DND-41 (cell line): ENCODE results near the gene PPP1R3G.

Experiments used
- ATAC-seq: fragments of 200-7000 bp; cut with Tn5 transposase; 3 replicates; pipeline ENCODE4 v1.9.1; 2021; ENCODE audit warnings: low read depth; ENCODE audit not compliant: insufficient read depth
- DNase-seq: peaks from one replicate; pipeline ENCODE4 v3.0.0-alpha.2; 2020
- H2AFZ ChIP-seq: 2 replicates; pipeline ENCODE4 v1.6.0; 2012; ENCODE audit warnings: low read depth, low read length
- H3K27ac ChIP-seq: 2 replicates; pipeline ENCODE4 v1.5.1; 2012; ENCODE audit warnings: low read length, inconsistent platforms
- H3K27me3 ChIP-seq: fragments of 200-600 bp; sonication (generic); 2 replicates; pipeline ENCODE4 v1.6.0; 2012; ENCODE audit warnings: low read length, mild to moderate bottlenecking, inconsistent platforms; ENCODE audit not compliant: insufficient read depth, poor library complexity
- H3K36me3 ChIP-seq: 2 replicates; pipeline ENCODE4 v1.5.1; 2012; ENCODE audit warnings: low read length, inconsistent platforms; ENCODE audit not compliant: insufficient read depth
- H3K4me1 ChIP-seq: 2 replicates; pipeline ENCODE4 v1.5.1; 2012; ENCODE audit warnings: mild to moderate bottlenecking, low read length; ENCODE audit not compliant: insufficient read depth
- H3K4me2 ChIP-seq: 2 replicates; pipeline ENCODE4 v1.6.0; 2012; ENCODE audit warnings: mild to moderate bottlenecking, moderate library complexity, low read length, inconsistent platforms; ENCODE audit not compliant: insufficient read depth
- H3K4me3 ChIP-seq, 2 experiments: fragments of 200-600 bp in 1 of 2; shearing (Covaris generic) in 1 of 2; 2 replicates each; pipeline ENCODE4 v1.5.1; 2012 to 2016; ENCODE audit warnings: inconsistent platforms in 2 of 2, low read length in 2 of 2, mild to moderate bottlenecking in 2 of 2, low read depth in 1 of 2, moderate library complexity in 1 of 2
- H3K79me2 ChIP-seq: 2 replicates; pipeline ENCODE4 v1.6.0; 2012; ENCODE audit warnings: low read length, inconsistent platforms; ENCODE audit not compliant: insufficient read depth
- H3K9ac ChIP-seq: 2 replicates; pipeline ENCODE4 v1.6.0; 2012; ENCODE audit warnings: low read depth, mild to moderate bottlenecking, inconsistent platforms, low read length, moderate library complexity
- H3K9me3 ChIP-seq: 2 replicates; pipeline ENCODE4 v1.5.1; 2012; ENCODE audit warnings: low read length, moderate library complexity, mild to moderate bottlenecking, inconsistent platforms; ENCODE audit not compliant: insufficient read depth, severe bottlenecking
- H4K20me1 ChIP-seq: 2 replicates; pipeline ENCODE4 v1.6.0; 2012; ENCODE audit warnings: low read length; ENCODE audit not compliant: insufficient read depth
- EZH2 ChIP-seq: IDR thresholded peaks from 3 replicates; pipeline ENCODE4 v1.6.1; 2012; ENCODE audit warnings: borderline replicate concordance, low read depth, mild to moderate bottlenecking, moderate library complexity, low read length, inconsistent platforms; ENCODE audit not compliant: severe bottlenecking
- TF ChIP-seq, protein P1 (sequence below): IDR thresholded peaks from 2 replicates; pipeline ENCODE4 v1.5.1; 2012; ENCODE audit warnings: borderline replicate concordance, low read length, moderate library complexity, mild to moderate bottlenecking; ENCODE audit not compliant: poor library complexity, severe bottlenecking; ENCODE audit errors: extremely low read depth

PPP1R3G gene

DNA sequence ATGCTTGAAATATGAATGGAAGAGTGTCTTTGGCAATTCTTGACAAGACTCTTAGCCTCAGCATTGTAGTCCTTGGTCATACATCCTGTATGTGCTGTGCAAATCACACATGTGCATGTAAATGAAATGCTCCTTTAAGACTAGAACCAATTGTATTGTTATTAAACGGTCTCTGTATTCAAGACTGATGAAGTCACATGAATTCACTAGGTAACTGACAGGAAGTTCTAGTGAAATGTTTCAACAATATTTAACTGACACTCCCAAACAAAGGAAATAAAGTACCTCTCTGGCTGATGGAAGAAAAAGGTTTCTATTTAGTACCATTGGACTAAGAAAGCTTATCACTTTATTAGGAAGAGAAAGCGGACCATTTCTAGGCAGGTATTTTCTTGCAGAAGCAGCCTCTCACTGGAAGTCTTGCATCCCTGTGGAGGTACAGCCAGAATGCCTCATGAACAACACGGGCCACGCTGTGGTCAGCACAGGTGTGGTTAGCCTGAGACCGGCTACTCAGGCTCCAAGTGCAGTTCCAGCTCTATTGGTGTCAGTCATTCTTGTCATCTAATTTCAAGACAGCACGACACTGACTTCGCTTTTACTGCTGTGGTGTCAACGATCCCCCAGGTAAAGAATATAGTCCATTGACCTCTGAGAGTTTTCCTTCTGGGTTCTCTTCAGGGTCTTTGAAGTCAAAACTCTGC, 17.3 kb downstream of the PPP1R3G start:
- TF ChIP-seq EZH2, result no peak
- TF ChIP-seq, protein P1, sequence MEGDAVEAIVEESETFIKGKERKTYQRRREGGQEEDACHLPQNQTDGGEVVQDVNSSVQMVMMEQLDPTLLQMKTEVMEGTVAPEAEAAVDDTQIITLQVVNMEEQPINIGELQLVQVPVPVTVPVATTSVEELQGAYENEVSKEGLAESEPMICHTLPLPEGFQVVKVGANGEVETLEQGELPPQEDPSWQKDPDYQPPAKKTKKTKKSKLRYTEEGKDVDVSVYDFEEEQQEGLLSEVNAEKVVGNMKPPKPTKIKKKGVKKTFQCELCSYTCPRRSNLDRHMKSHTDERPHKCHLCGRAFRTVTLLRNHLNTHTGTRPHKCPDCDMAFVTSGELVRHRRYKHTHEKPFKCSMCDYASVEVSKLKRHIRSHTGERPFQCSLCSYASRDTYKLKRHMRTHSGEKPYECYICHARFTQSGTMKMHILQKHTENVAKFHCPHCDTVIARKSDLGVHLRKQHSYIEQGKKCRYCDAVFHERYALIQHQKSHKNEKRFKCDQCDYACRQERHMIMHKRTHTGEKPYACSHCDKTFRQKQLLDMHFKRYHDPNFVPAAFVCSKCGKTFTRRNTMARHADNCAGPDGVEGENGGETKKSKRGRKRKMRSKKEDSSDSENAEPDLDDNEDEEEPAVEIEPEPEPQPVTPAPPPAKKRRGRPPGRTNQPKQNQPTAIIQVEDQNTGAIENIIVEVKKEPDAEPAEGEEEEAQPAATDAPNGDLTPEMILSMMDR, result no peak
- no peak overlapping the region for H3K4me2 ChIP-seq
- no peaks in the 10 kb centered on the region for H3K9me3 ChIP-seq
- H3K36me3 ChIP-seq, result no peaks in the 10 kb centered on the region
- DNase-seq, result no peak
- peaks cover 9% of the 10 kb centered on the region; the same call in 1 of the 2 replicates for H3K4me1 ChIP-seq
- no peak overlapping the region for H3K9ac ChIP-seq
- no peak for ATAC-seq
- H4K20me1 ChIP-seq, result no peaks in the 10 kb centered on the region
- H3K4me3 ChIP-seq, result no peak overlapping the region
- H3K27me3 ChIP-seq, result no peaks in the 10 kb centered on the region
- no peaks in the 10 kb centered on the region for H3K79me2 ChIP-seq
- peak overlapping the region; percentile 13; the same call in 1 of the 2 replicates for H3K27ac ChIP-seq
- no peak overlapping the region for H2AFZ ChIP-seq

- ATAC-seq (no peak), DNase-seq (no peak)
- Histone ChIP-seq H3K27ac (no peak overlapping the region), H2AFZ (no peak overlapping the region), H3K36me3 (no peaks in the 10 kb centered on the region), H3K4me2 (no peak overlapping the region), H3K9ac (no peak overlapping the region), H3K9me3 (no peaks in the 10 kb centered on the region), H4K20me1 (no peaks in the 10 kb centered on the region), H3K27me3 (no peaks in the 10 kb centered on the region), H3K79me2 (no peaks in the 10 kb centered on the region), H3K4me1 (peaks cover 9% of the 10 kb centered on the region; the same call in 1 of the 2 replicates), H3K4me3 (no peak overlapping the region)
- TF ChIP-seq, protein P1, result no peak
- no peak for TF ChIP-seq EZH2
These were observed 18.1 kb downstream of the PPP1R3G start for GRCh38 chr6:5103250-5103649.

- Histone ChIP-seq H3K79me2 (no peaks in the 10 kb centered on the region), H2AFZ (no peak overlapping the region), H3K36me3 (no peaks in the 10 kb centered on the region), H3K27me3 (no peaks in the 10 kb centered on the region), H3K4me1 (peaks cover 9% of the 10 kb centered on the region; the same call in 1 of the 2 replicates), H4K20me1 (no peaks in the 10 kb centered on the region), H3K27ac (no peak overlapping the region), H3K4me3 (no peak overlapping the region), H3K4me2 (no peak overlapping the region), H3K9me3 (no peaks in the 10 kb centered on the region), H3K9ac (no peak overlapping the region)
- no peak for TF ChIP-seq EZH2
- TF ChIP-seq, protein P1, result no peak
- DNase-seq, result no peak
- no peak for ATAC-seq
These were observed 19.5 kb downstream of the PPP1R3G start for GRCh38 chr6:5104667-5105066.

- Histone ChIP-seq H3K36me3 (no peaks in the 10 kb centered on the region), H3K9me3 (no peaks in the 10 kb centered on the region), H3K4me1 (peaks cover 9% of the 10 kb centered on the region; the same call in 1 of the 2 replicates), H2AFZ (no peak overlapping the region), H4K20me1 (no peaks in the 10 kb centered on the region), H3K27me3 (no peaks in the 10 kb centered on the region), H3K4me3 (no peak overlapping the region), H3K4me2 (no peak overlapping the region), H3K9ac (no peak overlapping the region), H3K79me2 (no peaks in the 10 kb centered on the region), H3K27ac (no peak overlapping the region)
- no peak for TF ChIP-seq EZH2
- TF ChIP-seq, protein P1, result no peak
- DNase-seq (no peak), ATAC-seq (no peak)
These were observed 20.0 kb downstream of the PPP1R3G start for GRCh38 chr6:5105146-5105545.
